H1 (cell line): ENCODE measurements around the gene CACNA1C. TPM values are rescaled to one million over a fixed set of nuclear protein-coding genes. Genes with fewer than 3 reads are reported as not detected.
A peak's percentile ranks its signal among the peaks of the same experiment; 100 is the strongest.

Experiments
- CTCF ChIA-PET: fragments of 300-600 bp; sonication (Branson Sonifier 250); formaldehyde crosslinking; loops from one replicate; lab custom pipeline; 2021; ENCODE audit not compliant: partially characterized antibody; lab: Charles Lee
- POLR2A ChIA-PET: fragments of 300-600 bp; sonication (Branson Sonifier 250); formaldehyde crosslinking; loops from one replicate; lab custom pipeline; 2021; ENCODE audit warnings: inconsistent platforms; ENCODE audit not compliant: partially characterized antibody; lab: Charles Lee
- DNase-seq, 2 experiments: peaks; one replicate each; pipeline versions ENCODE4 v3.0.0 to v3.0.0-alpha.2; 2010 to 2022; ENCODE audit warnings: low spot score in 2 of 2, low read depth in 1 of 2, mixed read lengths in 1 of 2
- FAIRE-seq: peaks from 2 replicates; lab custom pipeline; 2011; peaks lifted over from hg19 to GRCh38; lab: Jason Lieb, UNC
- H2AFZ ChIP-seq: 2 replicates; pipeline ENCODE4 v1.8.1; 2012; ENCODE audit warnings: low read length, inconsistent platforms
- H2AK5ac ChIP-seq: 2 replicates; pipeline ENCODE4 v1.6.1; 2013; ENCODE audit warnings: low read depth, low read length
- H2BK120ac ChIP-seq: replicated peaks from 2 replicates; pipeline ENCODE3; 2013; ENCODE audit warnings: low read depth, low read length, inconsistent platforms
- H2BK12ac ChIP-seq: 2 replicates; pipeline ENCODE4 v1.6.1; 2013; ENCODE audit warnings: low read depth, low read length
- H2BK15ac ChIP-seq: 2 replicates; pipeline ENCODE4 v1.6.1; 2013; ENCODE audit warnings: low read length
- H2BK20ac ChIP-seq: 2 replicates; pipeline ENCODE4 v1.6.1; 2013; ENCODE audit warnings: low read length
- H2BK5ac ChIP-seq: 2 replicates; pipeline ENCODE4 v1.6.1; 2013; ENCODE audit warnings: low read depth, low read length
- H3K14ac ChIP-seq: 2 replicates; pipeline ENCODE4 v1.6.1; 2013; ENCODE audit warnings: inconsistent platforms; ENCODE audit not compliant: insufficient read length
- H3K18ac ChIP-seq: 2 replicates; pipeline ENCODE4 v1.6.1; 2013; ENCODE audit warnings: low read length; ENCODE audit errors: extremely low read depth
- H3K23ac ChIP-seq: 2 replicates; pipeline ENCODE4 v1.6.1; 2013; ENCODE audit warnings: inconsistent platforms; ENCODE audit not compliant: insufficient read length
- H3K23me2 ChIP-seq: 2 replicates; pipeline ENCODE4 v1.6.1; 2013; ENCODE audit warnings: low read depth, low read length
- H3K27ac ChIP-seq: 2 replicates; pipeline ENCODE4 v1.6.1; 2011; ENCODE audit warnings: low read depth, low read length, inconsistent platforms
- H3K27me3 ChIP-seq, 4 experiments: replicated peaks in 1 of 4; 1 replicate in 1 of 4; 2 replicates in 3 of 4; pipeline versions ENCODE4 v1.6.1 to v1.8.1; 2011 to 2013; ENCODE audit warnings: low read length in 3 of 4, mild to moderate bottlenecking in 3 of 4, inconsistent platforms in 2 of 4, mixed read lengths in 2 of 4, moderate library complexity in 1 of 4; ENCODE audit not compliant: control insufficient read depth in 3 of 4, insufficient read depth in 3 of 4; ENCODE audit errors: extremely low read depth in 1 of 4
- H3K36me3 ChIP-seq, 4 experiments: 2 replicates each; pipeline versions ENCODE4 v1.6.1 to v1.8.1; 2011 to 2013; ENCODE audit warnings: mild to moderate bottlenecking in 4 of 4, low read length in 3 of 4, moderate library complexity in 2 of 4, control low read depth in 1 of 4, inconsistent platforms in 1 of 4; ENCODE audit not compliant: insufficient read depth in 4 of 4, control insufficient read depth in 2 of 4
- H3K4ac ChIP-seq: replicated peaks from 2 replicates; pipeline ENCODE3; 2013; ENCODE audit warnings: low read length, low read depth, mixed read lengths, inconsistent platforms; ENCODE audit not compliant: insufficient read length
- H3K4me1 ChIP-seq, 4 experiments: replicated peaks in 1 of 4; 1 replicate in 1 of 4; 2 replicates in 3 of 4; pipeline versions ENCODE4 v1.6.1 to v1.8.1; 2011 to 2013; ENCODE audit warnings: low read length in 3 of 4, inconsistent platforms in 2 of 4, mixed read lengths in 1 of 4; ENCODE audit not compliant: insufficient read depth in 4 of 4, control insufficient read depth in 3 of 4
- H3K4me2 ChIP-seq, 2 experiments: 2 replicates each; pipeline versions ENCODE4 v1.6.1 to v1.8.1; 2011 to 2013; ENCODE audit warnings: low read depth in 2 of 2, low read length in 2 of 2, control low read depth in 1 of 2, inconsistent platforms in 1 of 2, mild to moderate bottlenecking in 1 of 2; ENCODE audit not compliant: insufficient read depth in 1 of 2
- H3K4me3 ChIP-seq, 4 experiments: fragments of 200-600, 300-600 bp in 1 of 4; sonication (generic), shearing (Covaris generic), sonication (Bioruptor Twin) in 1 of 4; 2 replicates each; pipeline versions ENCODE4 v1.5.1 to v1.8.1; 2011 to 2016; ENCODE audit warnings: low read length in 4 of 4, low read depth in 3 of 4, control low read depth in 2 of 4, inconsistent platforms in 2 of 4, mild to moderate bottlenecking in 2 of 4, mixed read lengths in 1 of 4, moderate library complexity in 1 of 4; ENCODE audit not compliant: insufficient read depth in 2 of 4; ENCODE audit errors: extremely low read depth in 1 of 4
- H3K56ac ChIP-seq: replicated peaks from 2 replicates; pipeline ENCODE3; 2013; ENCODE audit warnings: low read depth, mild to moderate bottlenecking, mixed read lengths, low read length, inconsistent platforms; ENCODE audit not compliant: insufficient read length
- H3K79me1 ChIP-seq: 2 replicates; pipeline ENCODE4 v1.6.1; 2013; ENCODE audit warnings: low read depth, low read length, control low read depth
- H3K79me2 ChIP-seq, 2 experiments: 2 replicates each; pipeline versions ENCODE4 v1.6.1 to v1.8.1; 2012 to 2013; ENCODE audit warnings: low read length in 2 of 2, mild to moderate bottlenecking in 2 of 2, inconsistent platforms in 1 of 2; ENCODE audit not compliant: insufficient read depth in 2 of 2, control insufficient read depth in 1 of 2
- H3K9ac ChIP-seq, 4 experiments: replicated peaks in 1 of 4; 1 replicate in 1 of 4; 2 replicates in 3 of 4; pipeline versions ENCODE4 v1.6.1 to v1.8.1; 2011 to 2013; ENCODE audit warnings: low read depth in 3 of 4, low read length in 3 of 4, control low read depth in 2 of 4, mild to moderate bottlenecking in 2 of 4, moderate library complexity in 2 of 4, inconsistent platforms in 1 of 4; ENCODE audit errors: extremely low read depth in 1 of 4
- H3K9me3 ChIP-seq, 2 experiments: 2 replicates each; pipeline versions ENCODE4 v1.6.1 to v1.8.1; 2012 to 2013; ENCODE audit warnings: mild to moderate bottlenecking in 2 of 2, moderate library complexity in 2 of 2, control low read depth in 1 of 2, inconsistent platforms in 1 of 2, low read depth in 1 of 2, low read length in 1 of 2, mixed read lengths in 1 of 2; ENCODE audit not compliant: insufficient read depth in 2 of 2
- H4K20me1 ChIP-seq, 2 experiments: replicated peaks in 1 of 2; 2 replicates each; pipeline versions ENCODE3 to v1.8.1; 2011 to 2013; ENCODE audit warnings: inconsistent platforms in 2 of 2, low read length in 2 of 2, mild to moderate bottlenecking in 1 of 2; ENCODE audit not compliant: insufficient read depth in 2 of 2, control insufficient read depth in 1 of 2
- H4K5ac ChIP-seq: 2 replicates; pipeline ENCODE4 v1.6.1; 2013; ENCODE audit warnings: low read length, low read depth, mixed read lengths, inconsistent platforms; ENCODE audit not compliant: insufficient read length
- H4K8ac ChIP-seq: 2 replicates; pipeline ENCODE4 v1.8.0; 2013; ENCODE audit warnings: mild to moderate bottlenecking, moderate library complexity, low read length, inconsistent platforms; ENCODE audit not compliant: insufficient read depth; ENCODE audit errors: extremely low read depth
- H4K91ac ChIP-seq: replicated peaks from 2 replicates; pipeline ENCODE3; 2013; ENCODE audit warnings: low read length, mixed read lengths, inconsistent platforms; ENCODE audit not compliant: insufficient read length
- RAD21 ChIP-seq, 2 experiments: IDR thresholded peaks in 1 of 2; conservative IDR thresholded peaks in 1 of 2; 2 replicates each; pipeline ENCODE4 v1.6.1; 2011; ENCODE audit warnings: low read depth in 2 of 2, low read length in 2 of 2, improper control_type of control experiment in 1 of 2, inconsistent platforms in 1 of 2, mild to moderate bottlenecking in 1 of 2, moderate library complexity in 1 of 2
- WGBS, 2 experiments: shearing (Covaris generic) in 1 of 2; methylation state at CpG; one replicate each; pipeline versions ENCODE4 v1.1.6 to v1.1.7; 2013 to 2015; ENCODE audit warnings: low lambda C conversion rate in 2 of 2, mixed read lengths in 2 of 2, inconsistent platforms in 1 of 2, low coverage in 1 of 2, missing lambda C conversion rate in 1 of 2; ENCODE audit not compliant: insufficient replicate concordance in 2 of 2, insufficient coverage in 1 of 2, insufficient read length in 1 of 2; ENCODE audit errors: extremely low coverage in 1 of 2, missing lambda C conversion rate in 1 of 2; 5-methylcytosine and 5-hydroxymethylcytosine counted together
- polyA plus RNA-seq, 7 experiments: library from polyadenylated mRNA; depleted of rRNA in 3 of 7; stranded (reverse) in 5 of 7; unstranded in 2 of 7; fragments of >200 nt in 5 of 7; fragments of 200-250 nt in 2 of 7; gene quantifications; 1 replicate in 5 of 7; 2 replicates in 1 of 7; 4 replicates in 1 of 7; pipeline versions ENCODE4 v1.2.1 to v1.2.3, GENCODE V29; 2011 to 2013; ENCODE audit warnings: missing spikeins in 2 of 7, mixed read lengths in 2 of 7
- total RNA-seq: library from RNA; stranded (reverse); fragmentation: NEBNext Ultra II Directional; extraction: Animal tissue kit (Norgen Biotek cat#: 25700); gene quantifications from 2 replicates; pipeline ENCODE4 v1.2.1, GENCODE V29; 2021

Gene CACNA1C
- total and polyA plus RNA-seq, 2 of the 8 experiments (the other 6 are each of a cell fraction or from before 2014, with no cell fraction given): 1.3 TPM

- H3K27me3 ChIP-seq: no peaks in the 10 kb centered on the region
- H2BK15ac ChIP-seq: no peak overlapping the region
- no peak overlapping the region for H4K91ac ChIP-seq
- no peaks in the 10 kb centered on the region for H3K9me3 ChIP-seq
- H4K8ac ChIP-seq: no peak overlapping the region
- H3K27ac ChIP-seq: no peak overlapping the region
- CTCF ChIA-PET: interaction anchor here (0.7 to 2.2 kb wide), 10 partner anchors 9 to 616 kb away, joined by 3 to 7 read pairs (median 4); no protein-coding TSS in a partner anchor
- no peaks in the 10 kb centered on the region for H3K23me2 ChIP-seq
- no peak overlapping the region for H3K56ac ChIP-seq
- H3K4me1 ChIP-seq: no peaks in the 10 kb centered on the region; a peak in 2 of 7 replicates
- no peak overlapping the region for H2AFZ ChIP-seq
- H3K9ac ChIP-seq: no peak overlapping the region
- H4K20me1 ChIP-seq: no peaks in the 10 kb centered on the region
- no peak overlapping the region for H2BK12ac ChIP-seq
- no peak overlapping the region for H2BK5ac ChIP-seq
- no peak for FAIRE-seq
- H3K4me3 ChIP-seq: no peak overlapping the region
- H3K18ac ChIP-seq: no peak overlapping the region
- H3K79me1 ChIP-seq: no peaks in the 10 kb centered on the region
- H3K4ac ChIP-seq: no peak overlapping the region
- H2BK120ac ChIP-seq: no peak overlapping the region
- 84% methylated on average over 18 of the region's 18 CpGs; no CpG with 5 or more reads in 1 of the 2 experiments for WGBS, 2 experiments
- POLR2A ChIA-PET: interaction anchor here (1.1 kb wide), 1 partner anchor 25 kb away, joined by 3 read pairs; no protein-coding TSS in a partner anchor
- no peak overlapping the region for H4K5ac ChIP-seq
- no peak overlapping the region for H2AK5ac ChIP-seq
- no peak overlapping the region for H3K23ac ChIP-seq
- 0 out of 2 replicates have a peak overlapping the region, but pooled peaks have one; percentile 72 for H2BK20ac ChIP-seq
- H3K4me2 ChIP-seq: no peak overlapping the region
- DNase-seq: peak in 1 of 2 experiments; percentile 74
- no peaks in the 10 kb centered on the region for H3K36me3 ChIP-seq
- no peak overlapping the region for H3K14ac ChIP-seq
- no peaks in the 10 kb centered on the region for H3K79me2 ChIP-seq
- peak in 1 of 2 experiments; percentile 22; a peak in 2 of 4 replicates for TF ChIP-seq RAD21 (IDR thresholded peaks at IDR 0.05 in 1 of 2, conservative IDR thresholded peaks at IDR 0.05 in 1 of 2; ENCODE audit: low read depth in 2 of 2, low read length in 2 of 2)
Observed at GRCh38 chr12:2673966-2674810, 621.4 kb downstream of the CACNA1C start.
